VCaP (cell line): Measurements from ENCODE around the gene LPP.

ENCODE experiments used
- H3K27ac ChIP-seq: fragments of 450-650 bp; 2 replicates; pipeline ENCODE4 v1.5.1; 2017
- CTCF ChIP-seq: fragments of 450-650 bp; conservative IDR thresholded peaks from 2 replicates; pipeline ENCODE4 v1.5.1; 2017; ENCODE audit warnings: mild to moderate bottlenecking, moderate library complexity

Gene LPP

GRCh38 chr3:188452158-188452772, 298.3 kb downstream of the LPP start:
- H3K27ac ChIP-seq = no peak overlapping the region
- no peak for TF ChIP-seq CTCF

GRCh38 chr3:188453431-188454384, 299.8 kb downstream of the LPP start:
- H3K27ac ChIP-seq = no peak overlapping the region
- TF ChIP-seq CTCF = no peak

- TF ChIP-seq CTCF = no peak
- no peak overlapping the region for H3K27ac ChIP-seq
Measured at GRCh38 chr3:188455748-188456147, 301.8 kb downstream of the LPP start.

GRCh38 chr3:188458756-188459155, 304.8 kb downstream of the LPP start:
- no peak overlapping the region for H3K27ac ChIP-seq
- TF ChIP-seq CTCF = no peak

GRCh38 chr3:188465311-188465710, 311.4 kb downstream of the LPP start:
- TF ChIP-seq CTCF = no peak
- no peak overlapping the region for H3K27ac ChIP-seq

- TF ChIP-seq CTCF = no peak
- no peak overlapping the region for H3K27ac ChIP-seq
Measured at GRCh38 chr3:188468196-188468595, 314.2 kb downstream of the LPP start.

GRCh38 chr3:188468662-188469061, 314.7 kb downstream of the LPP start:
- H3K27ac ChIP-seq = no peak overlapping the region
- no peak for TF ChIP-seq CTCF
